PC-9 (cell line): ENCODE data around the gene CAP2. TPM values are rescaled to one million over a fixed set of nuclear protein-coding genes. Genes with fewer than 3 reads are reported as not detected.

ENCODE experiments used
- BruUV-seq: library from RNA; stranded (reverse); fragments of 400-500 nt; replicated peaks from 2 replicates; lab custom pipeline; 2021; lab: Mats Ljungman, UMichigan
- CTCF ChIA-PET: fragments of 300-600 bp; sonication (Branson Sonifier 250); formaldehyde crosslinking; loops from one replicate; lab custom pipeline; 2022; ENCODE audit warnings: antibody characterized with exemption; lab: Charles Lee
- POLR2A ChIA-PET: fragments of 300-600 bp; sonication (Branson Sonifier 250); formaldehyde crosslinking; loops from one replicate; lab custom pipeline; 2022; ENCODE audit warnings: antibody characterized with exemption; ENCODE audit not compliant: unreplicated experiment; lab: Charles Lee
- DNase-seq, 2 experiments: peaks; one replicate each; pipeline versions ENCODE4 v3.0.0 to v3.0.0-alpha.2; 2015 to 2022; ENCODE audit warnings: mixed read lengths in 1 of 2
- H2AFZ ChIP-seq: fragments of 200-600 bp; sonication (generic); 2 replicates; pipeline ENCODE4 v1.8.1; 2017; ENCODE audit warnings: antibody characterized with exemption
- H3F3A ChIP-seq: fragments of 200-600 bp; sonication (generic); 2 replicates; pipeline ENCODE4 v1.8.1; 2017; ENCODE audit warnings: antibody characterized with exemption, mild to moderate bottlenecking, low read depth; ENCODE audit not compliant: insufficient read depth
- H3K27ac ChIP-seq: fragments of 200-600 bp; sonication (generic); 2 replicates; pipeline ENCODE4 v1.6.1; 2016; ENCODE audit warnings: mixed run types
- H3K27me3 ChIP-seq: fragments of 200-600 bp; sonication (generic); 2 replicates; pipeline ENCODE4 v1.6.1; 2016; ENCODE audit warnings: low read depth, mixed run types; ENCODE audit not compliant: insufficient read depth
- H3K36me3 ChIP-seq: fragments of 200-600 bp; sonication (generic); 2 replicates; pipeline ENCODE4 v1.6.1; 2016; ENCODE audit warnings: low read depth, mixed run types
- H3K4me1 ChIP-seq: fragments of 200-600 bp; sonication (generic); replicated peaks from 2 replicates; pipeline ENCODE4 v1.6.1; 2016; ENCODE audit warnings: mixed run types; ENCODE audit not compliant: insufficient read depth
- H3K4me2 ChIP-seq: fragments of 200-600 bp; sonication (generic); 2 replicates; pipeline ENCODE4 v1.6.1; 2017; ENCODE audit warnings: mixed run types
- H3K4me3 ChIP-seq: fragments of 200-600 bp; sonication (generic); 2 replicates; pipeline ENCODE4 v1.6.1; 2016; ENCODE audit warnings: mixed run types
- H3K79me2 ChIP-seq: fragments of 200-600 bp; sonication (generic); 2 replicates; pipeline ENCODE4 v1.6.1; 2017; ENCODE audit warnings: low read depth, mixed run types
- H3K9me2 ChIP-seq: fragments of 200-600 bp; sonication (generic); 2 replicates; pipeline ENCODE4 v1.8.1; 2017; ENCODE audit warnings: mild to moderate bottlenecking; ENCODE audit not compliant: insufficient read depth
- H3K9me3 ChIP-seq: fragments of 200-600 bp; sonication (generic); 2 replicates; pipeline ENCODE4 v1.8.1; 2016; ENCODE audit warnings: low read depth; ENCODE audit not compliant: insufficient read depth
- H4K20me1 ChIP-seq: fragments of 200-600 bp; sonication (generic); 2 replicates; pipeline ENCODE4 v1.8.1; 2017; ENCODE audit not compliant: insufficient read depth
- EZH2 ChIP-seq: fragments of 200-600 bp; sonication (generic); IDR thresholded peaks from 2 replicates; pipeline ENCODE4 v1.8.0; 2017; ENCODE audit warnings: antibody characterized with exemption, low read depth
- intact Hi-C: fragments of 100-400 bp; cut with micrococcal nuclease; formaldehyde crosslinking; loops from one replicate; pipeline ENCODE4 v1.10.0; 2022; ENCODE audit not compliant: unreplicated experiment
- total RNA-seq: library from RNA; stranded (reverse); gene quantifications from 2 replicates; pipeline ENCODE4 v1.2.3, GENCODE V29; 2021
- TF ChIP-seq, protein P1 (sequence below): fragments of 200-600 bp; sonication (generic); conservative IDR thresholded peaks from 2 replicates; pipeline ENCODE4 v1.6.1; 2017; ENCODE audit warnings: mixed run types, antibody characterized with exemption, mild to moderate bottlenecking, moderate library complexity

The CAP2 gene
- total RNA-seq, 1 experiment from 2014 or later: 12.0 TPM

DNA sequence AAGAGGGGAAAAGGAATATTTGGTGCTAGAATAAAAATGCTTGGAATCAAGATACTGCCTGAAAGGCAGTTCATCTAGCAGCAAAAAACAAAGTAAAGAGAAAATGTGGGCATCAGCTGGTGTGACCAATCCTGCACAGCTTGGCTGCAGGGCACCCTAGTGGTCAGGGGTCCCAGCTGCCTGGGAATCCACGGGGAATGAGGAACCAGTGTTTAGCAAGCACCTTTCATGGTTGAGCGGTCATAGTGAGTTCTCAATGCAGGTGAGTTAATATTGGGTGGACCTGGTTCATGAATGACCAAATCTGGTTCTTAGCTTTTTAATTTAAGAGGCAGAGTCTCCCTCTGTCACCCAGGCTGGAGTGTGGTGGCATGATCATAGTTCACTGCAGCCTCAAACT is 53.3 kb downstream of the CAP2 start:
- H3K79me2 ChIP-seq: no peaks in the 10 kb centered on the region
- no peaks in the 10 kb centered on the region for H4K20me1 ChIP-seq
- H3K4me3 ChIP-seq: no peak overlapping the region
- no peak overlapping the region for H2AFZ ChIP-seq
- ChIA-PET CTCF (interaction anchor here (0.6 kb wide), 1 partner anchor 402 kb away, joined by 4 read pairs; no protein-coding TSS in a partner anchor), POLR2A (no interaction called here)
- no peaks in the 10 kb centered on the region for H3K9me3 ChIP-seq
- no peaks in the 10 kb centered on the region for H3K27me3 ChIP-seq
- BruUV-seq: no TSS peak
- no peak for DNase-seq
- H3K9me2 ChIP-seq: no peaks in the 10 kb centered on the region
- H3K27ac ChIP-seq: no peak overlapping the region
- H3F3A ChIP-seq: no peaks in the 10 kb centered on the region
- intact Hi-C loops: no loop called here
- no peak overlapping the region for H3K4me2 ChIP-seq
- H3K36me3 ChIP-seq: no peaks in the 10 kb centered on the region
- no peaks in the 10 kb centered on the region for H3K4me1 ChIP-seq
- TF ChIP-seq, protein P1, sequence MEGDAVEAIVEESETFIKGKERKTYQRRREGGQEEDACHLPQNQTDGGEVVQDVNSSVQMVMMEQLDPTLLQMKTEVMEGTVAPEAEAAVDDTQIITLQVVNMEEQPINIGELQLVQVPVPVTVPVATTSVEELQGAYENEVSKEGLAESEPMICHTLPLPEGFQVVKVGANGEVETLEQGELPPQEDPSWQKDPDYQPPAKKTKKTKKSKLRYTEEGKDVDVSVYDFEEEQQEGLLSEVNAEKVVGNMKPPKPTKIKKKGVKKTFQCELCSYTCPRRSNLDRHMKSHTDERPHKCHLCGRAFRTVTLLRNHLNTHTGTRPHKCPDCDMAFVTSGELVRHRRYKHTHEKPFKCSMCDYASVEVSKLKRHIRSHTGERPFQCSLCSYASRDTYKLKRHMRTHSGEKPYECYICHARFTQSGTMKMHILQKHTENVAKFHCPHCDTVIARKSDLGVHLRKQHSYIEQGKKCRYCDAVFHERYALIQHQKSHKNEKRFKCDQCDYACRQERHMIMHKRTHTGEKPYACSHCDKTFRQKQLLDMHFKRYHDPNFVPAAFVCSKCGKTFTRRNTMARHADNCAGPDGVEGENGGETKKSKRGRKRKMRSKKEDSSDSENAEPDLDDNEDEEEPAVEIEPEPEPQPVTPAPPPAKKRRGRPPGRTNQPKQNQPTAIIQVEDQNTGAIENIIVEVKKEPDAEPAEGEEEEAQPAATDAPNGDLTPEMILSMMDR: no peak
- no peak for TF ChIP-seq EZH2

DNA sequence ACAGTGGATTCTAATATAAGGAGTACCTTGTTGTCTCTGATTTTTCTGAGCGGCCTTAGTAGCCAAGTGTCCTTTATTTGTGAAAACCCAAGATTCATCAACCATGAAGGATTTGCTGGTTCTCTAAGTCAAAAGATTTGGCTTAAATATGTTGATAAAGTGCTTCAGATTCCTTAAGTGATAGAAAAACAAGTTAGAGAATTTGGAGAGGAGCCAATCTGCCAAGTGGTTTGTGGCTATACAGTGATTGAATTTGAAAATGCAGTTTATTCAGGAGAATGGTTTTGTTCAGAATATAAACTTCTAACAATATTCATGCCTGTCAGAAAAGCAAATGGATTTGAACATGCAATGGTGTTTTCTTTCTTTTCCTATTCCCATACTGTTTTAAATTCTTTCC is 54.8 kb downstream of the CAP2 start:
- no peak for TF ChIP-seq EZH2
- TF ChIP-seq, protein P1: no peak
- H3K36me3 ChIP-seq: no peaks in the 10 kb centered on the region
- H3K27ac ChIP-seq: no peak overlapping the region
- H3K9me3 ChIP-seq: no peaks in the 10 kb centered on the region
- H3K27me3 ChIP-seq: no peaks in the 10 kb centered on the region
- H3K9me2 ChIP-seq: no peaks in the 10 kb centered on the region
- no TSS peak for BruUV-seq
- no peak overlapping the region for H3K4me2 ChIP-seq
- DNase-seq: no peak
- H3K4me1 ChIP-seq: no peaks in the 10 kb centered on the region
- no peaks in the 10 kb centered on the region for H3F3A ChIP-seq
- POLR2A ChIA-PET: no interaction called here
- no peak overlapping the region for H3K4me3 ChIP-seq
- intact Hi-C loops: no loop called here
- no peaks in the 10 kb centered on the region for H3K79me2 ChIP-seq
- CTCF ChIA-PET: interaction anchor here (0.6 kb wide), 1 partner anchor 152 kb away, joined by 3 read pairs; no protein-coding TSS in a partner anchor
- H2AFZ ChIP-seq: no peak overlapping the region
- H4K20me1 ChIP-seq: no peaks in the 10 kb centered on the region

DNA sequence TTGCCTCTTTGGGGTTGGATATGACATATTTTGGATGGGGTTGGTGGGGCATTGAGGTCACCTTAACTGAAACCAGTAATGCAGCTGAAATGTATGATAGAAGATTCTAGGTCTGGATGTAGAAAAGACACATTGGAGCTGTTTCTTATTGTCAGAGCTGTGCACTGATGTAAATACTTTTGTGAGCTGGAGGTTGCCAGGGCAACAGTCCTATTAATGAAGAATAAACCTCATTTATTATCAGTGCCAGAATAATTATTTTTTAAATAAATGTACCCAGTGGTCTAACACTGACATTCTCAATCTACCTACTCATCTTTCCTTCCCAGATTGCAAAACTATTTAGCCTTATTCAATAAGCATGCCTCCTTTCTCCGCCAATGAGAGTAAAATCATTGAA is 57.0 kb downstream of the CAP2 start:
- H3F3A ChIP-seq: no peaks in the 10 kb centered on the region
- H4K20me1 ChIP-seq: no peaks in the 10 kb centered on the region
- no peak for DNase-seq
- H3K79me2 ChIP-seq: no peaks in the 10 kb centered on the region
- H3K4me1 ChIP-seq: no peaks in the 10 kb centered on the region
- H2AFZ ChIP-seq: no peak overlapping the region
- no peaks in the 10 kb centered on the region for H3K27me3 ChIP-seq
- ChIA-PET CTCF (no interaction called here), POLR2A (no interaction called here)
- intact Hi-C loops: no loop called here
- no peaks in the 10 kb centered on the region for H3K36me3 ChIP-seq
- no peaks in the 10 kb centered on the region for H3K9me3 ChIP-seq
- no peak overlapping the region for H3K27ac ChIP-seq
- H3K4me2 ChIP-seq: no peak overlapping the region
- no peaks in the 10 kb centered on the region for H3K9me2 ChIP-seq
- no TSS peak for BruUV-seq
- TF ChIP-seq EZH2: no peak
- TF ChIP-seq, protein P1: no peak
- H3K4me3 ChIP-seq: no peak overlapping the region
